GM21723 (cell line): ENCODE measurements around the gene TUSC2.
A peak's percentile ranks its signal among the peaks of the same experiment; 100 is the strongest.
"Not testable (repeated sequence)": the region's sequence is repeated elsewhere in the genome, so short reads cannot be mapped to it uniquely, and the experiment has no call there.

Experiments
- ATAC-seq: cut with Tn5 transposase; IDR thresholded peaks from one replicate; pipeline ENCODE4 v1.9.1; 2021; ENCODE audit warnings: mild to moderate bottlenecking, moderate library complexity; ENCODE audit not compliant: unreplicated experiment

TUSC2 gene

GRCh38 chr3:50297384-50297775 lies 30.6 kb downstream of the TUSC2 start:
- no peak for ATAC-seq

- ATAC-seq, result no peak
Observed at GRCh38 chr3:50296721-50297383, 31.2 kb downstream of the TUSC2 start.

- ATAC-seq, result no peak
Observed at GRCh38 chr3:50295553-50296431, 32.2 kb downstream of the TUSC2 start.

- no peak for ATAC-seq
Observed at GRCh38 chr3:50294492-50295403, 33.3 kb downstream of the TUSC2 start.

GRCh38 chr3:50294089-50294488 lies 33.9 kb downstream of the TUSC2 start:
- no peak for ATAC-seq

GRCh38 chr3:50293079-50293801 lies 34.8 kb downstream of the TUSC2 start:
- ATAC-seq, result no peak

GRCh38 chr3:50292159-50293078 lies 35.6 kb downstream of the TUSC2 start, which contains the start of gene IFRD2:
TSS of gene IFRD2 (minus strand) at chr3:50292429. CDS start at chr3:50292274, 155 bp downstream.
- peak; percentile 93 for ATAC-seq

- ATAC-seq, result no peak
Observed at GRCh38 chr3:50290161-50290641, 37.8 kb downstream of the TUSC2 start.

GRCh38 chr3:50289130-50289529 lies 38.9 kb downstream of the TUSC2 start:
- ATAC-seq, result no peak

- no peak for ATAC-seq
Observed at GRCh38 chr3:50288387-50289007, 39.5 kb downstream of the TUSC2 start.

GRCh38 chr3:50287262-50287661 lies 40.8 kb downstream of the TUSC2 start:
- ATAC-seq, result no peak

- ATAC-seq, result no peak
Observed at GRCh38 chr3:50286322-50287227, 41.4 kb downstream of the TUSC2 start.

GRCh38 chr3:50284121-50284520 lies 43.9 kb downstream of the TUSC2 start:
- ATAC-seq, result not testable (repeated sequence)

GRCh38 chr3:50279255-50280016 lies 48.6 kb downstream of the TUSC2 start:
- no peak for ATAC-seq

GRCh38 chr3:50278880-50279224 lies 49.2 kb downstream of the TUSC2 start, which contains the start of gene LSMEM2:
TSS of gene LSMEM2 (plus strand) at chr3:50279087. CDS start at chr3:50279114, 27 bp downstream.
- ATAC-seq, result no peak

GRCh38 chr3:50278123-50278879 lies 49.7 kb downstream of the TUSC2 start:
- no peak for ATAC-seq
